ENCODE data around the gene C1orf105.

GRCh38 chr1:172376431-172376830, 44.1 kb upstream of the C1orf105 start:
- TF ChIP-seq, protein P1, sequence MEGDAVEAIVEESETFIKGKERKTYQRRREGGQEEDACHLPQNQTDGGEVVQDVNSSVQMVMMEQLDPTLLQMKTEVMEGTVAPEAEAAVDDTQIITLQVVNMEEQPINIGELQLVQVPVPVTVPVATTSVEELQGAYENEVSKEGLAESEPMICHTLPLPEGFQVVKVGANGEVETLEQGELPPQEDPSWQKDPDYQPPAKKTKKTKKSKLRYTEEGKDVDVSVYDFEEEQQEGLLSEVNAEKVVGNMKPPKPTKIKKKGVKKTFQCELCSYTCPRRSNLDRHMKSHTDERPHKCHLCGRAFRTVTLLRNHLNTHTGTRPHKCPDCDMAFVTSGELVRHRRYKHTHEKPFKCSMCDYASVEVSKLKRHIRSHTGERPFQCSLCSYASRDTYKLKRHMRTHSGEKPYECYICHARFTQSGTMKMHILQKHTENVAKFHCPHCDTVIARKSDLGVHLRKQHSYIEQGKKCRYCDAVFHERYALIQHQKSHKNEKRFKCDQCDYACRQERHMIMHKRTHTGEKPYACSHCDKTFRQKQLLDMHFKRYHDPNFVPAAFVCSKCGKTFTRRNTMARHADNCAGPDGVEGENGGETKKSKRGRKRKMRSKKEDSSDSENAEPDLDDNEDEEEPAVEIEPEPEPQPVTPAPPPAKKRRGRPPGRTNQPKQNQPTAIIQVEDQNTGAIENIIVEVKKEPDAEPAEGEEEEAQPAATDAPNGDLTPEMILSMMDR (IDR thresholded peaks at IDR 0.05): no peak
- no peak for TF ChIP-seq ZFX (IDR thresholded peaks at IDR 0.05; ENCODE audit: borderline replicate concordance)
